GM19351 (cell line): ENCODE results near the gene RAB3A.
A peak's percentile ranks its signal among the peaks of the same experiment; 100 is the strongest.

Experiments
- ATAC-seq: cut with Tn5 transposase; IDR thresholded peaks from one replicate; pipeline ENCODE4 v1.9.1; 2021; ENCODE audit warnings: mild to moderate bottlenecking, moderate library complexity; ENCODE audit not compliant: unreplicated experiment

RAB3A gene

DNA sequence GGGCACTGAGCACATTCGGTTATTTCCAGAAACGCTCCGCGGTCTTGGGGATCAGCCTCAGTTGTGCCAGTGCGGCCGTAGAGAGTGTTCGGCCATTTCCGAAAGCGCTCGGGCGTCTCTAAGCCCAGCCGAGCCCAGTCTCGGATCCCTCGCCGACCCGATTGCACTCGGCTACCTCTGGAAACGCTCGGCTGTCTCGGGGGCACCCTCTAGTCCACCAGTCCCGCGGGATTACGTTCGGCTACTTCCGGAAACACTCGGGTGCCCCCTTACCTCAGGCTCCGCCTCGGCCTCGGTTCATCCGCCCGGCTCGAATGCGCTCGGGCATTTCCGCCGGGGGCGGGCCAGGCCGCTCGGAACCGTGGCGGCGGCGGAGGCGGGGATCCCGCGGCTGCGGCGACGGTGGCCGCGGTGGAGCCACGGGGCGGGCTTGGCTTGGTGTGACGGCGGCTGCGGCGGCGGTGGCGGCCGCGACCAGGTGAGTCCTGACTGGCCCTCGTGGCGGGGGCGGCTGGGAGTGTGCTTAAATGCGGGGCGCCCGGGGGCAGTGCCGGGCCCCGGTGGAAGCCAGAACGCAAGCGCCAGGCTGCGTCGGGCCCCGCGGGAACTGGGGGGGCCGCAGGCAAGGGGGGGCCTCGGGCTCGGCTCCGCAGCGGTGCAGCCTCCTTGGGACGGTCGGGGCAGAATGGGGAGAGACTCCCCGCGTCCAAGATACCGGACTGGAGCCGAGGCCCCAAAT is 50.9 kb downstream of the RAB3A start, which contains the start of gene PIK3R2:
TSS of gene PIK3R2 (plus strand) at position 347 of the 739 bp plus-strand sequence. CDS start 2,717 bp downstream, outside the sequence.
- peak; percentile 75 for ATAC-seq

GRCh38 chr19:18152442-18152816 is 51.4 kb downstream of the RAB3A start:
- ATAC-seq, result peak; percentile 66

- ATAC-seq, result no peak
These were observed 52.8 kb downstream of the RAB3A start for GRCh38 chr19:18150776-18151624.

- no peak for ATAC-seq
These were observed 54.3 kb downstream of the RAB3A start for GRCh38 chr19:18149596-18149975.

GRCh38 chr19:18147396-18147795 is 56.4 kb downstream of the RAB3A start:
- ATAC-seq, result no peak
